Right atrium auricular region (tissue), 2 donors: ENCODE data around the gene ATP13A5. TPM values are rescaled to one million over a fixed set of nuclear protein-coding genes. Genes with fewer than 3 reads are reported as not detected.

Source experiments
- DNase-seq: peaks from one replicate; pipeline ENCODE4 v3.0.0-alpha.2; 2019; ENCODE audit warnings: low spot score
- H3K27ac ChIP-seq, 2 donors: fragments of 200-600 bp; sonication (generic); 1 replicate in 1 of 2; 2 replicates in 1 of 2; pipeline ENCODE4 v1.5.1; 2016 to 2019
- H3K27me3 ChIP-seq, 2 donors: fragments of 200-600 bp; sonication (generic); one replicate each; pipeline versions ENCODE4 v1.5.1 to v1.6.0; 2017 to 2019
- H3K36me3 ChIP-seq: fragments of 200-600 bp; sonication (generic); one replicate; pipeline ENCODE4 v1.5.1; 2016
- H3K4me1 ChIP-seq, 2 donors: fragments of 200-600 bp; sonication (generic); one replicate each; pipeline versions ENCODE4 v1.5.1 to v1.6.0; 2017 to 2019
- H3K4me3 ChIP-seq, 2 donors: fragments of 200-600 bp; sonication (generic); 1 replicate in 1 of 2; 2 replicates in 1 of 2; pipeline ENCODE4 v1.5.1; 2017 to 2019; ENCODE audit warnings: mild to moderate bottlenecking in 1 of 2, moderate library complexity in 1 of 2
- H3K9me3 ChIP-seq, 2 donors: fragments of 200-600 bp; sonication (generic); one replicate each; pipeline ENCODE4 v1.5.1; 2019
- total RNA-seq, 2 donors: library from RNA; depleted of rRNA; stranded (reverse); fragments of >200 nt; gene quantifications; one replicate each; pipeline ENCODE4 v1.1.0, GENCODE V29; 2016
- TF ChIP-seq, protein P1 (sequence below), 2 donors: fragments of 200-600 bp; sonication (generic); IDR thresholded peaks; one replicate each; pipeline ENCODE4 v1.5.1; 2019; ENCODE audit warnings: antibody characterized with exemption in 2 of 2

Gene ATP13A5
- total RNA-seq, 2 donors from 2014 or later: not detected

DNA sequence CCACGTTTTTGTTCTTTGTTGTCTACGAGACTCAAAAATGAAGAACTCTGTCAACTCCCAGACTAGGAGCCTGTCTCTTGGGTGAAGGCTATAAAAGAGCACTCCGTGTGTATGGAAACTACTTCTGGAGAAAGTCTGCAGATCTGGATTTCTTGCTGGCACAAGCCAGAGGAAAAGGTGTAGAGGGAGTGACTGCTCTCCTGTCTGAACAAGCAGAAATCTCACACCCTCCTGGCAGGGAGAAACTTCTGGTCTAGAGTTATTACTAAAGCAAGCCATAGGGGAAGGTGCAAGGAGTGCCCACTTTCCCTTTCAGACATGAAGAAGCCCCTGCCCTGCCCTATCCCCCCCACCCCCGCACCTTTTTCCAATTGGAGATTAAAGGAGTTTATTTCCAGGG lies 128.1 kb downstream of the ATP13A5 start:
- no peak overlapping the region for H3K27ac ChIP-seq
- peaks cover 14 to 40% of the 10 kb centered on the region in 2 donors for H3K9me3 ChIP-seq
- TF ChIP-seq, protein P1, sequence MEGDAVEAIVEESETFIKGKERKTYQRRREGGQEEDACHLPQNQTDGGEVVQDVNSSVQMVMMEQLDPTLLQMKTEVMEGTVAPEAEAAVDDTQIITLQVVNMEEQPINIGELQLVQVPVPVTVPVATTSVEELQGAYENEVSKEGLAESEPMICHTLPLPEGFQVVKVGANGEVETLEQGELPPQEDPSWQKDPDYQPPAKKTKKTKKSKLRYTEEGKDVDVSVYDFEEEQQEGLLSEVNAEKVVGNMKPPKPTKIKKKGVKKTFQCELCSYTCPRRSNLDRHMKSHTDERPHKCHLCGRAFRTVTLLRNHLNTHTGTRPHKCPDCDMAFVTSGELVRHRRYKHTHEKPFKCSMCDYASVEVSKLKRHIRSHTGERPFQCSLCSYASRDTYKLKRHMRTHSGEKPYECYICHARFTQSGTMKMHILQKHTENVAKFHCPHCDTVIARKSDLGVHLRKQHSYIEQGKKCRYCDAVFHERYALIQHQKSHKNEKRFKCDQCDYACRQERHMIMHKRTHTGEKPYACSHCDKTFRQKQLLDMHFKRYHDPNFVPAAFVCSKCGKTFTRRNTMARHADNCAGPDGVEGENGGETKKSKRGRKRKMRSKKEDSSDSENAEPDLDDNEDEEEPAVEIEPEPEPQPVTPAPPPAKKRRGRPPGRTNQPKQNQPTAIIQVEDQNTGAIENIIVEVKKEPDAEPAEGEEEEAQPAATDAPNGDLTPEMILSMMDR (IDR thresholded peaks at IDR 0.05): no peak
- no peaks in the 10 kb centered on the region for H3K4me1 ChIP-seq
- H3K4me3 ChIP-seq: no peak overlapping the region
- DNase-seq: no peak
- no peaks in the 10 kb centered on the region for H3K36me3 ChIP-seq
- no peaks in the 10 kb centered on the region for H3K27me3 ChIP-seq

- DNase-seq: no peak
- H3K4me3 ChIP-seq: no peak overlapping the region
Measured at GRCh38 chr3:193248848-193249468, 129.6 kb downstream of the ATP13A5 start.

GRCh38 chr3:193243571-193243970 lies 135.0 kb downstream of the ATP13A5 start:
- Histone ChIP-seq H3K27me3 (no peaks in the 10 kb centered on the region), H3K4me1 (no peaks in the 10 kb centered on the region), H3K36me3 (no peaks in the 10 kb centered on the region), H3K4me3 (no peak overlapping the region), H3K9me3 (peaks cover 9 to 21% of the 10 kb centered on the region in 2 donors), H3K27ac (no peak overlapping the region)
- DNase-seq: no peak
- TF ChIP-seq, protein P1 (IDR thresholded peaks at IDR 0.05): no peak

More at GRCh38 chr3:193248848-193249468, 129.6 kb downstream of the ATP13A5 start:
- H3K4me1 ChIP-seq: no peaks in the 10 kb centered on the region
- TF ChIP-seq, protein P1 (IDR thresholded peaks at IDR 0.05): no peak
- H3K9me3 ChIP-seq: peaks cover 14 to 40% of the 10 kb centered on the region in 2 donors
- H3K27me3 ChIP-seq: no peaks in the 10 kb centered on the region
- H3K27ac ChIP-seq: no peak overlapping the region
- no peaks in the 10 kb centered on the region for H3K36me3 ChIP-seq

- Histone ChIP-seq H3K36me3 (no peaks in the 10 kb centered on the region), H3K27ac (peak overlapping the region; percentile 82 to 84), H3K9me3 (peaks cover 0 to 2% of the 10 kb centered on the region in 2 donors), H3K4me3 (peak overlapping the region; percentile 50 to 55), H3K4me1 (no peaks in the 10 kb centered on the region), H3K27me3 (no peaks in the 10 kb centered on the region)
- TF ChIP-seq, protein P1 (IDR thresholded peaks at IDR 0.05): no peak
- DNase-seq: no peak
Measured at GRCh38 chr3:193241716-193242115, 136.8 kb downstream of the ATP13A5 start.

DNA sequence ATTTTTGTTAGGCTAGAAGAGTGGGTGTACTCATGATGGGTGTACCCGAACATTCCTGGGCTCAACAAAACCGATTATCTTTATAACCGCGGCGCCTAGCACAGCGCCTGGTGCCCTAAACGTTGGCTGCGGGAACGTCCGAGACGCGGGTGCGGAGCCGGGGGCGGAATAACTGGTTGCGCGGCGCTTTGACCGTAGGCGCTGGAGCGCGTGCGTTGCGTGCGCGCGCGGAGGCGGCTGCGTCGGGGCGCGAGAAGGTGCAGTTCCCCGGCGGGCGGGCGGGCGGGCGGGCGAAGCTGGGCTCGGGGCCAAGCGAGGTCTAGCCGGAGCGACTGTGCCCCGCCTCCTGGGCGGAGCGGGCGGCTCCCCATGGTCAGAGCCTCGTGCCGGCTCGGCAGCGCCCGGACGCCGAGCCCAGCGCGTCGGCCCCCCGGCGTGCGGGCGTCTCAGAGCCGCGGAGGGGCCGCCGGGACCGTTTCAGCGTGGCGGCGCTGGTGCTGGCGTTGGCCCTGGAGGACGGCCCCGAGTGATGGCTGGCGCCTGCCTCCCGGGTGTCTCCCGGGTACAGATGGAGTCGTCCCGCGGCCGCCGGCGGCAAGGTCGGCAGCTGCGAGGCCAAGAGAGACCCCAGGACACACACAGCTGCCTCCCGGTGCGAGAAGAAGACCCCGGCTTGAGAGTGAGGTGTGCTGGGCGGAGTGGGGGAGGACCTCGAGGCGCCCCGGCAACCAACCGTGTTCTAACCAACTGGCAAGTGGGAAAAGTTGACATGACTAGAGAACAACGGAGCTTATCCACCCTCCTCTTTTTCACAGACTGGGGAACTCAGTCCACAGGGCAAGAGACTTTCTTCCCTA lies 137.5 kb downstream of the ATP13A5 start, which contains the start of gene PLAAT1:
Gene PLAAT1 (plus strand): TSS at position 373 of the 857 bp plus-strand sequence. CDS start 14,429 bp downstream, outside the sequence.
- H3K27ac ChIP-seq: peak within 1 kb of the TSS; percentile 82 to 84
- no peaks in the 10 kb centered on the region for H3K36me3 ChIP-seq
- peak within 1 kb of the TSS; percentile 50 to 55 for H3K4me3 ChIP-seq
- DNase-seq: no peak
- no peaks in the 10 kb centered on the region for H3K27me3 ChIP-seq
- H3K9me3 ChIP-seq: no peaks in the 10 kb centered on the region
- no peaks in the 10 kb centered on the region for H3K4me1 ChIP-seq
- TF ChIP-seq, protein P1 (IDR thresholded peaks at IDR 0.05): no peak
